MM.1S (cell line): ENCODE results near the gene RIMKLA.

Experiments used
- CTCF ChIP-seq: fragments of 300-600 bp; sonication (generic); IDR thresholded peaks from 2 replicates; pipeline ENCODE4 v1.5.1; 2016; ENCODE audit warnings: antibody characterized with exemption, low read length, mixed read lengths
- EZH2 ChIP-seq: fragments of 300-600 bp; sonication (generic); optimal IDR thresholded peaks from 2 replicates; pipeline ENCODE3; 2017; ENCODE audit warnings: low read depth, mild to moderate bottlenecking, antibody characterized with exemption, low read length, mixed read lengths
- EZH2phosphoT487 ChIP-seq: fragments of 300-600 bp; sonication (generic); IDR thresholded peaks from 2 replicates; pipeline ENCODE4 v1.6.1; 2018; ENCODE audit warnings: antibody characterized with exemption, low read length

DNA sequence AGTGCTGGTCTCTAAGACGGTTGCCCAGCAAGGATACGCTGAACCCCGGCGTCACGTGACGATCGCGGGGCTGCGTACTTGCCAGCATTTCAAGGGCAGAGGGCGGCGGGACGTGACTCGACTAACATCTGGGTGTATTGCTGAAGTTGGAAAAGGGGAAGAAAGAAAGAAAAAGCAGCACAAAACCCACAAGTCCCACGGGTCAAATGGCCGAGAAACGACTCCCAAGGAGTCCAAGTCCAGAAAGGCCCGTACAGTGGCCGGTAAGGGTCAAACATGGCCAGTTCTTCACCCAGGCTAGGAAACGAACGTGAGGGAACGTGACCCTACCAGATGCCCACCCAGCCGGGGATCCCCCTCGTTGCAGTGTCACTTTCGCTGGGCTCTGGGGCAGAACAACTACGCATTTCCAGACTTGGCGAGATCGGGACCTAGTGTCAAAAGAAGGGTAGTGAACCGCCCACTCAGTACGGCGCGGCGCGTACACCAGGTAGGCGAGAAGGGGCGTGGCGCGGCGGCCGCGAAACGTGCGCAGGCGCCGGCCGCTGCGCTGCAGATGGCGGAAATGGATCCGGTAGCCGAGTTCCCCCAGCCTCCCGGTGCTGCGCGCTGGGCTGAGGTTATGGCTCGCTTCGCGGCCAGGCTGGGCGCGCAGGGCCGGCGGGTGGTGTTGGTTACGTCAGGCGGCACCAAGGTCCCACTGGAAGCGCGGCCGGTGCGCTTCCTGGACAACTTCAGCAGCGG, 75.6 kb downstream of the RIMKLA start, which contains the start of the genes PPCS and ZMYND12:
- TF ChIP-seq CTCF, result no peak
- no peak for TF ChIP-seq EZH2
- TF ChIP-seq EZH2phosphoT487, result no peak
